GM23338 (cell line): ENCODE data around the gene MAPK6. TPM values are rescaled to one million over a fixed set of nuclear protein-coding genes. Genes with fewer than 3 reads are reported as not detected.

Experiments used
- ATAC-seq: fragments of 200-7000 bp; cut with Tn5 transposase; 3 replicates; pipeline ENCODE4 v1.9.1; 2020
- DNase-seq: peaks from one replicate; pipeline ENCODE4 v3.0.0-alpha.2; 2015; ENCODE audit warnings: low spot score
- H2AFZ ChIP-seq: fragments of 200-600 bp; sonication (generic); 2 replicates; pipeline ENCODE4 v1.8.0; 2016; ENCODE audit warnings: antibody characterized with exemption, mild to moderate bottlenecking, moderate library complexity
- H3F3A ChIP-seq: fragments of 200-600 bp; sonication (generic); replicated peaks from 2 replicates; pipeline ENCODE4 v1.8.0; 2017; ENCODE audit warnings: antibody characterized with exemption, mixed run types, low read depth
- H3K27ac ChIP-seq: fragments of 200-600 bp; sonication (generic); 2 replicates; pipeline ENCODE4 v1.6.1; 2016; ENCODE audit warnings: low read depth
- H3K27me3 ChIP-seq: fragments of 200-600 bp; sonication (generic); 2 replicates; pipeline ENCODE4 v1.8.0; 2016; ENCODE audit warnings: mild to moderate bottlenecking, mixed run types, moderate library complexity; ENCODE audit not compliant: insufficient read depth
- H3K36me3 ChIP-seq: fragments of 200-600 bp; sonication (generic); 2 replicates; pipeline ENCODE4 v1.8.0; 2016; ENCODE audit warnings: mild to moderate bottlenecking; ENCODE audit not compliant: insufficient read depth
- H3K4me1 ChIP-seq: fragments of 200-600 bp; sonication (generic); 2 replicates; pipeline ENCODE4 v1.8.0; 2016; ENCODE audit warnings: mild to moderate bottlenecking, moderate library complexity; ENCODE audit not compliant: insufficient read depth
- H3K4me2 ChIP-seq: fragments of 200-600 bp; sonication (generic); 2 replicates; pipeline ENCODE4 v1.7.1; 2017; ENCODE audit warnings: mixed run types
- H3K4me3 ChIP-seq: fragments of 200-600 bp; sonication (generic); 2 replicates; pipeline ENCODE4 v1.6.1; 2016; ENCODE audit warnings: mixed run types
- H3K79me2 ChIP-seq: fragments of 200-600 bp; sonication (generic); replicated peaks from 2 replicates; pipeline ENCODE4 v1.8.0; 2017; ENCODE audit warnings: mild to moderate bottlenecking; ENCODE audit not compliant: insufficient read depth
- H3K9me2 ChIP-seq: fragments of 200-600 bp; sonication (generic); 2 replicates; pipeline ENCODE4 v1.8.0; 2017; ENCODE audit not compliant: insufficient read depth
- H4K20me1 ChIP-seq: fragments of 200-600 bp; sonication (generic); replicated peaks from 2 replicates; pipeline ENCODE4 v1.8.0; 2017; ENCODE audit warnings: mild to moderate bottlenecking; ENCODE audit not compliant: insufficient read depth
- H3K27ac Mint-ChIP-seq: 2 replicates; pipeline ENCODE4 v1.8.0; 2020; ENCODE audit warnings: inconsistent platforms, mild to moderate bottlenecking, moderate library complexity, mixed read lengths
- H3K27me3 Mint-ChIP-seq: 3 replicates; pipeline ENCODE4 v1.8.0; 2022; ENCODE audit warnings: low read depth, mild to moderate bottlenecking, moderate library complexity, mixed read lengths, inconsistent platforms; ENCODE audit not compliant: insufficient read depth, poor library complexity
- H3K36me3 Mint-ChIP-seq: 3 replicates; pipeline ENCODE4 v1.8.0; 2021; ENCODE audit warnings: low read depth, mild to moderate bottlenecking, inconsistent platforms, moderate library complexity, mixed read lengths
- H3K4me1 Mint-ChIP-seq: 3 replicates; pipeline ENCODE4 v1.8.0; 2020; ENCODE audit warnings: mild to moderate bottlenecking, inconsistent platforms, mixed read lengths
- H3K4me3 Mint-ChIP-seq: 3 replicates; pipeline ENCODE4 v1.8.0; 2021; ENCODE audit warnings: moderate library complexity, mild to moderate bottlenecking, inconsistent platforms, mixed read lengths
- H3K9me3 Mint-ChIP-seq: 3 replicates; pipeline ENCODE4 v1.8.0; 2020; ENCODE audit warnings: moderate library complexity, mild to moderate bottlenecking, inconsistent platforms, mixed read lengths
- EZH2 ChIP-seq: fragments of 200-600 bp; sonication (generic); IDR thresholded peaks from one replicate; pipeline ENCODE4 v1.8.0; 2017; ENCODE audit warnings: antibody characterized with exemption, mild to moderate bottlenecking, low read depth; ENCODE audit not compliant: unreplicated experiment
- EZH2phosphoT487 ChIP-seq: fragments of 200-600 bp; sonication (generic); IDR thresholded peaks from one replicate; pipeline ENCODE4 v1.8.1; 2018; ENCODE audit warnings: antibody characterized with exemption; ENCODE audit not compliant: unreplicated experiment
- JUNB ChIP-seq: IDR thresholded peaks from one replicate; pipeline ENCODE4 v1.6.1; 2016; ENCODE audit warnings: antibody characterized with exemption; ENCODE audit not compliant: unreplicated experiment
- POLR2AphosphoS5 ChIP-seq: IDR thresholded peaks from 2 replicates; pipeline ENCODE4 v1.6.1; 2016; ENCODE audit warnings: antibody characterized with exemption, low read depth
- polyA plus RNA-seq: library from polyadenylated mRNA; unstranded; fragments of >200 nt; fragmentation: Nextera tagmentation; extraction: Ambion mirVana; gene quantifications from 2 replicates; pipeline ENCODE4 v1.2.1, GENCODE V29; 2016
- total RNA-seq: library from RNA; depleted of rRNA; stranded (reverse); fragments of >200 nt; shearing (Covaris generic); gene quantifications from 2 replicates; pipeline ENCODE4 v1.2.3, GENCODE V29; 2014
- TF ChIP-seq, protein P1 (sequence below): IDR thresholded peaks from one replicate; pipeline ENCODE4 v1.6.1; 2018; ENCODE audit warnings: antibody characterized with exemption; ENCODE audit not compliant: unreplicated experiment
- TF ChIP-seq, protein P2 (sequence below): IDR thresholded peaks from 2 replicates; pipeline ENCODE4 v1.6.1; 2016; ENCODE audit warnings: antibody characterized with exemption
- TF ChIP-seq, protein P3 (sequence below), 2 experiments: fragments of 200-600 bp in 1 of 2; sonication (generic) in 1 of 2; conservative IDR thresholded peaks; 2 replicates each; pipeline versions ENCODE4 v1.5.1 to v1.6.1; 2016 to 2017; ENCODE audit warnings: antibody characterized with exemption in 2 of 2, low read depth in 2 of 2, mild to moderate bottlenecking in 2 of 2, moderate library complexity in 1 of 2

Gene MAPK6
- total and polyA plus RNA-seq, 2 experiments from 2014 or later = 40.9 to 92.3 TPM

DNA sequence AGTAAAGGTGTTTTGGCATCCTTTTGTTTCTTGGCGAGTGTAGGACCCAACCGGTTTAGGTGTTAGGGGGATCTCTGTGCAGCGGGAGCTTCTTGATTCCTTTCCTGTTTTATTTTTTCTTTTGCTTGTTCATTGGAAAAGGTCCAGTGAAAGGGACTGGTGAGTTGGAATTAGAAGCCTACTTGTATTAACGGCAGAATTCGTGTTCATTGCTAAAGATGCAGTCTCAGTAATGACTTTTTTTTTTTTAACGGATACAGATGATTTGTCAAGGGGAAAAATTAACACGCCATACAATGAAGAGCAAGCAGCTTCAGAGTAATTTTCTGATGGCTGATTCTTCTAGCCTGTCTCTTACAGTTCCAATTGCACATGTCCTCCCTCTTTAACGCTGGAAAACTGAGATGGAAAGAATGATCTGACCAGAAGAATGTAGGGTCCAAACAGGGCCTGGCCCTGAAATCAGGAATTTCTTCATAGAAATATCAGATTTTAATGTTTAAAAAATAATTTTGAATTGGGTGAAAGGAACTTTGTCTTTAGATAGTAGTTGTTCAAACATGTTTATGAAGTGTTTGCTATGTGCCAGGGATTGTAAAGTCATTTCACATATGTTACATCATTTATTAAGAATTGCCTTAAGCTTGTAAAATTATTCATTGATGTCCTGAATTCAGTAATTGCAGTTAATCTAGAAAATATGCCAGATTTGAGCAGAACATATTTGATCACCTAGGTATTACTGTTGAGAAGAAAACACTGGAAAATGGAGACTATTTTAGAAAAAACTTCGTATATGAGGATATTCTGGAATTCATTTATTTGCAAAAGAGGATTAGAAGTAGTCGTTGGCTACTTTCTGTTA is 1.4 kb downstream of the MAPK6 start:
- Histone ChIP-seq H4K20me1 (peaks cover 22% of the 10 kb centered on the region), H3K27ac (peak overlapping the region; percentile 90), H3F3A (no peaks in the 10 kb centered on the region), H3K4me2 (peak overlapping the region; percentile 82), H3K4me1 (peaks cover 33% of the 10 kb centered on the region), H3K79me2 (peaks cover 58% of the 10 kb centered on the region), H3K9me2 (no peaks in the 10 kb centered on the region), H3K36me3 (no peaks in the 10 kb centered on the region), H2AFZ (no peak overlapping the region), H3K27me3 (no peaks in the 10 kb centered on the region), H3K4me3 (peak overlapping the region; percentile 77)
- peaks cover 27% of the 10 kb centered on the region for H3K27me3 Mint-ChIP-seq
- H3K36me3 Mint-ChIP-seq = peaks cover 3% of the 10 kb centered on the region; the same call in 2 of the 3 replicates
- H3K9me3 Mint-ChIP-seq = peaks cover 6% of the 10 kb centered on the region; the same call in 2 of the 3 replicates
- peak overlapping the region; percentile 90 for H3K4me3 Mint-ChIP-seq
- H3K4me1 Mint-ChIP-seq = peaks cover 40% of the 10 kb centered on the region
- H3K27ac Mint-ChIP-seq = peak overlapping the region; percentile 96
- TF ChIP-seq, protein P1, sequence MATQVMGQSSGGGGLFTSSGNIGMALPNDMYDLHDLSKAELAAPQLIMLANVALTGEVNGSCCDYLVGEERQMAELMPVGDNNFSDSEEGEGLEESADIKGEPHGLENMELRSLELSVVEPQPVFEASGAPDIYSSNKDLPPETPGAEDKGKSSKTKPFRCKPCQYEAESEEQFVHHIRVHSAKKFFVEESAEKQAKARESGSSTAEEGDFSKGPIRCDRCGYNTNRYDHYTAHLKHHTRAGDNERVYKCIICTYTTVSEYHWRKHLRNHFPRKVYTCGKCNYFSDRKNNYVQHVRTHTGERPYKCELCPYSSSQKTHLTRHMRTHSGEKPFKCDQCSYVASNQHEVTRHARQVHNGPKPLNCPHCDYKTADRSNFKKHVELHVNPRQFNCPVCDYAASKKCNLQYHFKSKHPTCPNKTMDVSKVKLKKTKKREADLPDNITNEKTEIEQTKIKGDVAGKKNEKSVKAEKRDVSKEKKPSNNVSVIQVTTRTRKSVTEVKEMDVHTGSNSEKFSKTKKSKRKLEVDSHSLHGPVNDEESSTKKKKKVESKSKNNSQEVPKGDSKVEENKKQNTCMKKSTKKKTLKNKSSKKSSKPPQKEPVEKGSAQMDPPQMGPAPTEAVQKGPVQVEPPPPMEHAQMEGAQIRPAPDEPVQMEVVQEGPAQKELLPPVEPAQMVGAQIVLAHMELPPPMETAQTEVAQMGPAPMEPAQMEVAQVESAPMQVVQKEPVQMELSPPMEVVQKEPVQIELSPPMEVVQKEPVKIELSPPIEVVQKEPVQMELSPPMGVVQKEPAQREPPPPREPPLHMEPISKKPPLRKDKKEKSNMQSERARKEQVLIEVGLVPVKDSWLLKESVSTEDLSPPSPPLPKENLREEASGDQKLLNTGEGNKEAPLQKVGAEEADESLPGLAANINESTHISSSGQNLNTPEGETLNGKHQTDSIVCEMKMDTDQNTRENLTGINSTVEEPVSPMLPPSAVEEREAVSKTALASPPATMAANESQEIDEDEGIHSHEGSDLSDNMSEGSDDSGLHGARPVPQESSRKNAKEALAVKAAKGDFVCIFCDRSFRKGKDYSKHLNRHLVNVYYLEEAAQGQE = no peak
- TF ChIP-seq, protein P2, sequence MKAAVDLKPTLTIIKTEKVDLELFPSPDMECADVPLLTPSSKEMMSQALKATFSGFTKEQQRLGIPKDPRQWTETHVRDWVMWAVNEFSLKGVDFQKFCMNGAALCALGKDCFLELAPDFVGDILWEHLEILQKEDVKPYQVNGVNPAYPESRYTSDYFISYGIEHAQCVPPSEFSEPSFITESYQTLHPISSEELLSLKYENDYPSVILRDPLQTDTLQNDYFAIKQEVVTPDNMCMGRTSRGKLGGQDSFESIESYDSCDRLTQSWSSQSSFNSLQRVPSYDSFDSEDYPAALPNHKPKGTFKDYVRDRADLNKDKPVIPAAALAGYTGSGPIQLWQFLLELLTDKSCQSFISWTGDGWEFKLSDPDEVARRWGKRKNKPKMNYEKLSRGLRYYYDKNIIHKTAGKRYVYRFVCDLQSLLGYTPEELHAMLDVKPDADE = no peak
- DNase-seq (no peak), ATAC-seq (peak; percentile 4; the same call in 1 of the 3 replicates)

DNA sequence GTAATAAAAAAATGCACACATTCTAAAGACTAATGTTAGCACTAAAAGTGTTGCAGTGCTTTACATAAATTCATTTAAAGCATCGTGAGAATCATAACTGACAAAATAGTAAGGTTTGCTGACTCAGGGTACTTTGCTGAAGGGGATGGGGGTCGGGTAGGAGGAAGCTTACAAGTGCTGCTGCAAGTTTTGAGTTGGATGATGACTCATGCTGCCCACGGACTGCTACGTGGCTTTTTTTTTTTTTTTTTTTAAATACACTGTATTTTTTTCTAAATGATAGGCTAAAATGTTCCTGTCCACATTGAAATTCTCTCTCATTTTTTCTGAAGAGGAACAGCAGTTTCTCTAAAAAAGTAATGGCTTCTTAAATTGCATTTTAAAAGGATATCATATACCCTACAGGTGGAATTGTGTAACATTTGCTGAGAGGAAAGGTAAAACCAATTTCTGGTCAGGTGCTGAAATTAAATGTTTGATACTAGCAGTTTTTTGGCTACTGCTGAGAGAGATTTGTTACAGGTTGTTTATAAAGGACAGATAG is 2.2 kb downstream of the MAPK6 start:
- H3K4me1 Mint-ChIP-seq = peaks cover 45% of the 10 kb centered on the region
- Histone ChIP-seq H3K9me2 (no peaks in the 10 kb centered on the region), H3K4me3 (peak overlapping the region; percentile 77), H4K20me1 (peaks cover 29% of the 10 kb centered on the region), H2AFZ (no peak overlapping the region), H3K27ac (0 out of 2 replicates have a peak overlapping the region, but pooled peaks have one; percentile 90), H3K4me2 (peak overlapping the region; percentile 82), H3K4me1 (peaks cover 33% of the 10 kb centered on the region), H3K79me2 (peaks cover 66% of the 10 kb centered on the region), H3K36me3 (no peaks in the 10 kb centered on the region), H3K27me3 (no peaks in the 10 kb centered on the region), H3F3A (no peaks in the 10 kb centered on the region)
- DNase-seq = peak; percentile 50
- peak overlapping the region; percentile 90 for H3K4me3 Mint-ChIP-seq
- peaks cover 3% of the 10 kb centered on the region; the same call in 2 of the 3 replicates for H3K36me3 Mint-ChIP-seq
- peaks cover 6% of the 10 kb centered on the region; the same call in 2 of the 3 replicates for H3K9me3 Mint-ChIP-seq
- TF ChIP-seq, protein P3, sequence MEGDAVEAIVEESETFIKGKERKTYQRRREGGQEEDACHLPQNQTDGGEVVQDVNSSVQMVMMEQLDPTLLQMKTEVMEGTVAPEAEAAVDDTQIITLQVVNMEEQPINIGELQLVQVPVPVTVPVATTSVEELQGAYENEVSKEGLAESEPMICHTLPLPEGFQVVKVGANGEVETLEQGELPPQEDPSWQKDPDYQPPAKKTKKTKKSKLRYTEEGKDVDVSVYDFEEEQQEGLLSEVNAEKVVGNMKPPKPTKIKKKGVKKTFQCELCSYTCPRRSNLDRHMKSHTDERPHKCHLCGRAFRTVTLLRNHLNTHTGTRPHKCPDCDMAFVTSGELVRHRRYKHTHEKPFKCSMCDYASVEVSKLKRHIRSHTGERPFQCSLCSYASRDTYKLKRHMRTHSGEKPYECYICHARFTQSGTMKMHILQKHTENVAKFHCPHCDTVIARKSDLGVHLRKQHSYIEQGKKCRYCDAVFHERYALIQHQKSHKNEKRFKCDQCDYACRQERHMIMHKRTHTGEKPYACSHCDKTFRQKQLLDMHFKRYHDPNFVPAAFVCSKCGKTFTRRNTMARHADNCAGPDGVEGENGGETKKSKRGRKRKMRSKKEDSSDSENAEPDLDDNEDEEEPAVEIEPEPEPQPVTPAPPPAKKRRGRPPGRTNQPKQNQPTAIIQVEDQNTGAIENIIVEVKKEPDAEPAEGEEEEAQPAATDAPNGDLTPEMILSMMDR (conservative IDR thresholded peaks at IDR 0.05; ENCODE audit: low read depth in 2 of 2) = peak in 1 of 2 experiments; percentile 28; a peak in 1 of 4 replicates
- TF ChIP-seq, protein P1 = no peak
- TF ChIP-seq JUNB (no peak), POLR2AphosphoS5 (no peak), EZH2 (no peak), EZH2phosphoT487 (no peak)
- peaks cover 24% of the 10 kb centered on the region for H3K27me3 Mint-ChIP-seq
- H3K27ac Mint-ChIP-seq = peak overlapping the region; percentile 96
- no peak for ATAC-seq
